ENCODE measurements around the gene CNTNAP5. TPM values are rescaled to one million over a fixed set of nuclear protein-coding genes. Genes with fewer than 3 reads are reported as not detected.

CNTNAP5 gene
- total and polyA plus RNA-seq, 8 donors = 0.03 to 0.29 (median 0.10) TPM; not detected in 4

DNA sequence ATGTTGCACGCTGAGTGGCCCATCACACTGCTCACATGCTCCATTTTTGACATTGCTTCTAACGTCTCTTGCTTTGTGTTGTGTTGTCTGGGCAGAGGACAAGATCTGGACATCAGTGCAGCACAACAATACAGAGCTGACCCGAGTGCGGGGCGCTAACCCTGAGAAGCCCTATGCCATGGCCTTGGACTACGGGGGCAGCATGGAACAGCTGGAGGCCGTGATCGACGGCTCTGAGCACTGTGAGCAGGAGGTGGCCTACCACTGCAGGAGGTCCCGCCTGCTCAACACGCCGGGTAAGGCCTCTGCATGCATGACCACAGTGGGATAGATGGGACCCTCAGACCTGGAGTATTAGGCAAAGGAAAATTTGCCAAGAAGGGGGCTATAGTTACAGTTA, 622.6 kb downstream of the CNTNAP5 start:
- Histone ChIP-seq H3K4me3 (no peak overlapping the region), H3K4me1 (no peaks in the 10 kb centered on the region), H3K27ac (no peak overlapping the region), H3K27me3 (no peaks in the 10 kb centered on the region), H3K36me3 (no peaks in the 10 kb centered on the region), H3K9me3 (no peaks in the 10 kb centered on the region)
- peak in 1 of 4 donors; percentile 60 for DNase-seq
- TF ChIP-seq, protein P1, sequence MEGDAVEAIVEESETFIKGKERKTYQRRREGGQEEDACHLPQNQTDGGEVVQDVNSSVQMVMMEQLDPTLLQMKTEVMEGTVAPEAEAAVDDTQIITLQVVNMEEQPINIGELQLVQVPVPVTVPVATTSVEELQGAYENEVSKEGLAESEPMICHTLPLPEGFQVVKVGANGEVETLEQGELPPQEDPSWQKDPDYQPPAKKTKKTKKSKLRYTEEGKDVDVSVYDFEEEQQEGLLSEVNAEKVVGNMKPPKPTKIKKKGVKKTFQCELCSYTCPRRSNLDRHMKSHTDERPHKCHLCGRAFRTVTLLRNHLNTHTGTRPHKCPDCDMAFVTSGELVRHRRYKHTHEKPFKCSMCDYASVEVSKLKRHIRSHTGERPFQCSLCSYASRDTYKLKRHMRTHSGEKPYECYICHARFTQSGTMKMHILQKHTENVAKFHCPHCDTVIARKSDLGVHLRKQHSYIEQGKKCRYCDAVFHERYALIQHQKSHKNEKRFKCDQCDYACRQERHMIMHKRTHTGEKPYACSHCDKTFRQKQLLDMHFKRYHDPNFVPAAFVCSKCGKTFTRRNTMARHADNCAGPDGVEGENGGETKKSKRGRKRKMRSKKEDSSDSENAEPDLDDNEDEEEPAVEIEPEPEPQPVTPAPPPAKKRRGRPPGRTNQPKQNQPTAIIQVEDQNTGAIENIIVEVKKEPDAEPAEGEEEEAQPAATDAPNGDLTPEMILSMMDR (IDR thresholded peaks at IDR 0.05) = no peak
- intact Hi-C loops (cut with DNase I) = no loop called here
- ATAC-seq = no peak

DNA sequence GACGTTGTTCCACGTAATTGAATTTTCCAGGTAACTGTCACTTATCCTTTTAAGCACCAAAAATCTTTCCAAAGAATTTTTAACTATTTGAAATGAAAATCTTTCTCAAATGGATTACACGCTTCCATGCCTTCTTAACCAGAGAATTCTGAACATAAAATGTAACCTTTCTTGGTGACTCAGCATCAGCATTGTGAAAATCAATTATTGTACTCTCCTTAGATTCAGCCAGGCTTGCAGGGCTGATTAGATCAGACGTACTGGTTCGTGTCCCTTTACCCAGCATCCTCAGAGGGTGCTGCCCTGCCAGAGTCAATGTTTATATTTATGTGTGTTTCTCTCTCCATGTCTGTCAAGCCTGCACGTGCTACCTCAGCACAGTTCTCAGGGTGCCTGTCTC, 623.9 kb downstream of the CNTNAP5 start:
- intact Hi-C loops (cut with DNase I) = no loop called here
- Histone ChIP-seq H3K27ac (no peak overlapping the region), H3K9me3 (no peaks in the 10 kb centered on the region), H3K27me3 (no peaks in the 10 kb centered on the region), H3K4me1 (no peaks in the 10 kb centered on the region), H3K4me3 (no peak overlapping the region), H3K36me3 (no peaks in the 10 kb centered on the region)
- DNase-seq (no peak), ATAC-seq (no peak)
- TF ChIP-seq, protein P1 (IDR thresholded peaks at IDR 0.05) = no peak

DNA sequence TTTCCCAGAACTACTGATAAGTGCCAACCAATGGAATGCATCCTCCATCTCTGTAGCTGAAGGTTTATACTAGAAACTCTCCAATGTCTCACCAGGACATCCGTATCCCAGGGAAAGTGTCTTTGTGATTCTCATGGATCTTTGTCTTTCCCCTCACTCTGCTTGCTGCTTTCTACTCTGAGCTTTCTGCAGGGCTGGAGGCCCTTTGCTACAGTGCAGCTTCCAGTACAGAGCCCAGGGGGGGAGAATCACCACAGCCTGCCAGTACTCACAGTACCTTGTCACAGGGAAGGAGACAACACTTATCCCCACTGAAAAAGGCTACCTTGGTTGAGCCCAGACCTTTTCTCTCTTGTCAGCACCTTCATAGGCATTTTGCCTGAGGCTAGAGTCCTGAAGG, 627.0 kb downstream of the CNTNAP5 start:
- H3K27me3 ChIP-seq = no peaks in the 10 kb centered on the region
- no peak for ATAC-seq
- H3K36me3 ChIP-seq = no peaks in the 10 kb centered on the region
- no peaks in the 10 kb centered on the region for H3K4me1 ChIP-seq
- H3K27ac ChIP-seq = no peak overlapping the region
- H3K4me3 ChIP-seq = no peak overlapping the region
- TF ChIP-seq, protein P1 (IDR thresholded peaks at IDR 0.05) = no peak
- DNase-seq = no peak
- H3K9me3 ChIP-seq = no peaks in the 10 kb centered on the region
- intact Hi-C loops (cut with DNase I) = no loop called here

DNA sequence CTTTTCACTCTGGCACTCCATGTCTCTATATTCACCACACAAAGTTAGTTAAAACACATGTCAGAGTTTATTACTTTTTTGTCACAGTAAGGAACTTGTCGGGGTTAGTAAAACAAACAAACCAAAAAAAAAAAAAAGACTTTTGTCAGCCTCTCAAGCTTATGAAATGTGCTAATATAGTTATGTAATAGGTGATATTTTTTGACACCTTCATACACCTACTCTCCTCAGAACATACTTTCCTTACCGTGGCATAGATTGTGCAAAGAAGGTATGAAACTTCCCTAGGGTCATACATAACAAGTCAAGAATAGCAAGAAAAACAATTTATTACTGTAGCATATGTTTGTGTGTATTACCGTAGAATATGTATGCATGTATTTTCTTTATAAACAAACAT, 633.3 kb downstream of the CNTNAP5 start:
- no peak overlapping the region for H3K4me3 ChIP-seq
- H3K27ac ChIP-seq = no peak overlapping the region
- H3K27me3 ChIP-seq = no peaks in the 10 kb centered on the region
- ATAC-seq (peak; percentile 64), DNase-seq (no peak)
- intact Hi-C loops (cut with DNase I) = no loop called here
- TF ChIP-seq, protein P1 (IDR thresholded peaks at IDR 0.05) = no peak
- no peaks in the 10 kb centered on the region for H3K9me3 ChIP-seq
- no peaks in the 10 kb centered on the region for H3K4me1 ChIP-seq
- H3K36me3 ChIP-seq = no peaks in the 10 kb centered on the region

DNA sequence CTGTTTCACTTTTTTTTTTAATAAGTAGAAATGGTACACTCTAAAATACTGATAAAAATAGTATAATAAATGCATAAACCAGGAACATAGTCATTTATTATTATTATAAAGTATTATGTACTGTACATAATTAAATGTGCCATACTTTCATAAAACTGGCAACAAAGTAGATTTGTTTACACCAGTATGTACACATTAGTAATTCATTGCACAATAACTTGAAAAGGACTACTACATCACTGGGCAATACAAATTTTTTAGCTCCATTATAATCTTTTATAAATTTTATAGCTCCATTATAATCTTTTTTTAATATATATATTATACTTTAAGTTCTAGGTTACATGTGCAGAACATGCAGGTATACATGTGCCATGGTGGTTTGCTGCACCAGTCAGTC, 636.5 kb downstream of the CNTNAP5 start:
- no peaks in the 10 kb centered on the region for H3K36me3 ChIP-seq
- H3K4me3 ChIP-seq = no peak overlapping the region
- ATAC-seq (no peak), DNase-seq (no peak)
- TF ChIP-seq, protein P1 (IDR thresholded peaks at IDR 0.05) = no peak
- no peaks in the 10 kb centered on the region for H3K27me3 ChIP-seq
- H3K9me3 ChIP-seq = no peaks in the 10 kb centered on the region
- H3K4me1 ChIP-seq = no peaks in the 10 kb centered on the region
- H3K27ac ChIP-seq = no peak overlapping the region
- intact Hi-C loops (cut with DNase I) = no loop called here

Data from left lung (tissue), 10 donors.